K562 (cell line): Measurements from ENCODE around the gene TMEM184B. TPM values are rescaled to one million over a fixed set of nuclear protein-coding genes. Genes with fewer than 3 reads are reported as not detected.

ENCODE experiments used
- ATAC-seq: fragments of 200-7000 bp; cut with Tn5 transposase; 3 replicates; pipeline ENCODE4 v1.9.1; 2020; ENCODE audit warnings: moderate library complexity
- BruUV-seq: library from RNA; stranded (reverse); fragments of 400-500 nt; replicated peaks from 2 replicates; lab custom pipeline; 2021; lab: Mats Ljungman, UMichigan
- CTCF ChIA-PET: fragments of 300-600 bp; formaldehyde crosslinking; extraction: SDS; loops from one replicate; lab custom pipeline; 2021; ENCODE audit warnings: low intra/inter-chr PET ratio; lab: Yijun Ruan, JAX
- POLR2A ChIA-PET: fragments of 300-600, 350-650 bp; sonication (Branson Sonifier 250); formaldehyde crosslinking; extraction: SDS; loops from one replicate; lab custom pipeline; 2021; ENCODE audit warnings: antibody characterized with exemption, inconsistent platforms; lab: Yijun Ruan, JAX
- DNase-seq, 4 experiments: peaks; one replicate each; pipeline versions ENCODE4 v3.0.0 to v3.0.0-alpha.2; 2011 to 2018; ENCODE audit warnings: low spot score in 3 of 4, mixed read lengths in 3 of 4; ENCODE audit errors: extremely low read depth in 1 of 4
- FAIRE-seq: peaks from 2 replicates; lab custom pipeline; 2011; peaks lifted over from hg19 to GRCh38; lab: Jason Lieb, UNC
- H2AFZ ChIP-seq: 2 replicates; pipeline ENCODE4 v1.6.0; 2011; ENCODE audit warnings: low read depth, low read length, control low read depth, inconsistent platforms
- H3K27ac ChIP-seq: fragments of 200-600 bp; 3 replicates; pipeline ENCODE4 v1.8.0; 2011; ENCODE audit warnings: low read depth, mild to moderate bottlenecking, control low read depth, inconsistent platforms, low read length, moderate library complexity, mixed read lengths; ENCODE audit errors: extremely low read depth
- H3K27me3 ChIP-seq, 2 experiments: fragments of 300-600 bp in 1 of 2; 2 replicates in 1 of 2; 3 replicates in 1 of 2; pipeline versions ENCODE4 v1.6.0 to v1.8.0; 2011; ENCODE audit warnings: inconsistent platforms in 2 of 2, low read length in 2 of 2, mild to moderate bottlenecking in 1 of 2, mixed read lengths in 1 of 2, moderate library complexity in 1 of 2; ENCODE audit not compliant: control insufficient read depth in 2 of 2, insufficient read depth in 2 of 2
- H3K36me3 ChIP-seq: fragments of 300-600 bp; 3 replicates; pipeline ENCODE4 v1.8.0; 2011; ENCODE audit warnings: mild to moderate bottlenecking, low read length, inconsistent platforms; ENCODE audit not compliant: control insufficient read depth, insufficient read depth
- H3K4me1 ChIP-seq, 2 experiments: fragments of 200-600 bp in 1 of 2; replicated peaks in 1 of 2; 2 replicates in 1 of 2; 3 replicates in 1 of 2; pipeline versions ENCODE4 v1.5.1 to v1.8.0; 2011; ENCODE audit warnings: inconsistent platforms in 2 of 2, low read length in 2 of 2, mild to moderate bottlenecking in 1 of 2, mixed read lengths in 1 of 2, moderate library complexity in 1 of 2; ENCODE audit not compliant: control insufficient read depth in 2 of 2, insufficient read depth in 2 of 2
- H3K4me2 ChIP-seq: 2 replicates; pipeline ENCODE4 v1.6.1; 2011; ENCODE audit warnings: low read length, control low read depth, inconsistent platforms, mixed read lengths; ENCODE audit not compliant: insufficient read depth
- H3K4me3 ChIP-seq: fragments of 200-600 bp; sonication (generic), shearing (Covaris generic); 2 replicates; pipeline ENCODE4 v1.5.1; 2016; ENCODE audit warnings: control low read depth, inconsistent platforms
- H3K79me2 ChIP-seq: fragments of 200-600 bp; 3 replicates; pipeline ENCODE4 v1.8.0; 2011; ENCODE audit warnings: low read length, inconsistent platforms; ENCODE audit not compliant: control insufficient read depth, insufficient read depth
- H3K9ac ChIP-seq, 2 experiments: 2 replicates each; pipeline versions ENCODE4 v1.6.0 to v1.6.1; 2011; ENCODE audit warnings: low read depth in 2 of 2, low read length in 2 of 2, control low read depth in 1 of 2, inconsistent platforms in 1 of 2, mild to moderate bottlenecking in 1 of 2, mixed read lengths in 1 of 2; ENCODE audit not compliant: insufficient read depth in 1 of 2
- H3K9me1 ChIP-seq: one replicate; pipeline ENCODE4 v1.6.0; 2011; ENCODE audit warnings: inconsistent platforms, mild to moderate bottlenecking, low read length, moderate library complexity; ENCODE audit not compliant: control insufficient read depth, insufficient read depth
- H3K9me3 ChIP-seq: replicated peaks from 2 replicates; pipeline ENCODE4 v1.5.1; 2011; ENCODE audit warnings: low read depth, low read length, inconsistent platforms; ENCODE audit not compliant: control insufficient read depth, insufficient read depth
- H4K20me1 ChIP-seq: replicated peaks from 2 replicates; pipeline ENCODE4 v1.6.1; 2011; ENCODE audit warnings: low read length, inconsistent platforms, mixed read lengths; ENCODE audit not compliant: control insufficient read depth, insufficient read depth
- ARHGAP35 ChIP-seq: fragments of 450-650 bp; IDR thresholded peaks from 2 replicates; pipeline ENCODE4 v1.6.1; 2018; ENCODE audit not compliant: partially characterized antibody
- CHD2 ChIP-seq: IDR thresholded peaks from 2 replicates; pipeline ENCODE4 v1.6.1; 2011; ENCODE audit warnings: low read depth, low read length
- CTBP1 ChIP-seq: fragments of 450-650 bp; IDR thresholded peaks from 2 replicates; pipeline ENCODE4 v1.6.1; 2016; ENCODE audit warnings: borderline replicate concordance
- CTCFL ChIP-seq: IDR thresholded peaks from 2 replicates; pipeline ENCODE4 v1.6.1; 2011; ENCODE audit warnings: borderline replicate concordance, low read depth, mild to moderate bottlenecking, moderate library complexity, low read length; ENCODE audit not compliant: insufficient read depth, poor library complexity, severe bottlenecking
- ETS2 ChIP-seq: IDR thresholded peaks from 2 replicates; pipeline ENCODE4 v1.6.1; 2016; ENCODE audit warnings: borderline replicate concordance, missing genetic modification characterization, mild to moderate bottlenecking, moderate library complexity, missing compliant biosample characterization; ENCODE audit not compliant: poor library complexity, severe bottlenecking
- FOSL1 ChIP-seq: fragments of 200-800 bp; sonication (Bioruptor generic); conservative IDR thresholded peaks from 2 replicates; pipeline ENCODE4 v1.6.1; 2016; ENCODE audit warnings: missing genetic modification characterization, missing compliant biosample characterization
- GTF2E2 ChIP-seq: fragments of 200-800 bp; sonication (Bioruptor generic); IDR thresholded peaks from 2 replicates; pipeline ENCODE4 v1.6.1; 2016; ENCODE audit warnings: missing genetic modification characterization, missing compliant biosample characterization
- JUND ChIP-seq, 2 experiments: IDR thresholded peaks; 2 replicates in 1 of 2; 3 replicates in 1 of 2; pipeline ENCODE4 v1.6.1; 2011; ENCODE audit warnings: borderline replicate concordance in 2 of 2, low read depth in 2 of 2, low read length in 2 of 2, improper control_type of control experiment in 1 of 2, missing biosample characterization in 1 of 2, missing genetic modification characterization in 1 of 2, missing genetic modification reagents in 1 of 2
- MED1 ChIP-seq: sonication (generic); formaldehyde crosslinking; IDR thresholded peaks from 2 replicates; pipeline ENCODE4 v1.8.1; 2023; ENCODE audit warnings: missing genetic modification reagents, borderline replicate concordance
- NBN ChIP-seq: fragments of 450-650 bp; IDR thresholded peaks from 2 replicates; pipeline ENCODE4 v1.6.1; 2016; ENCODE audit warnings: low read depth, mild to moderate bottlenecking
- WHSC1 ChIP-seq: IDR thresholded peaks from one replicate; pipeline ENCODE4 v1.6.1; 2012; ENCODE audit warnings: low read length, control low read depth, inconsistent platforms
- ZFP36 ChIP-seq: fragments of 150-350 bp; IDR thresholded peaks from 2 replicates; pipeline ENCODE4 v1.6.1; 2018; ENCODE audit warnings: low read length, low read depth; ENCODE audit not compliant: partially characterized antibody
- ZNF212 ChIP-seq: fragments of 450-650 bp; formaldehyde crosslinking; IDR thresholded peaks from 2 replicates; pipeline ENCODE4 v1.4.0; 2020; ENCODE audit warnings: mild to moderate bottlenecking
- ZNF444 ChIP-seq: fragments of 250-450 bp; sonication (Bioruptor Pico); IDR thresholded peaks from 2 replicates; pipeline ENCODE4 v1.4.0; 2020; ENCODE audit warnings: mild to moderate bottlenecking, moderate library complexity
- ZNF740 ChIP-seq, 3 experiments: fragments of 200-800 bp in 1 of 3; sonication (Bioruptor generic) in 1 of 3; sonication (generic) in 1 of 3; formaldehyde crosslinking in 1 of 3; IDR thresholded peaks; 2 replicates each; pipeline versions ENCODE4 v1.6.1 to v1.8.0; 2016 to 2022; ENCODE audit warnings: mild to moderate bottlenecking in 2 of 3, missing compliant biosample characterization in 2 of 3, missing genetic modification characterization in 2 of 3, missing genetic modification reagents in 1 of 3
- WGBS: fragments of 100-300 bp; shearing (Covaris generic); methylation state at CpG from one replicate; pipeline ENCODE4 v1.1.6; 2016; ENCODE audit warnings: low coverage, mixed read lengths; ENCODE audit not compliant: insufficient coverage; ENCODE audit errors: missing lambda C conversion rate; 5-methylcytosine and 5-hydroxymethylcytosine counted together
- in situ Hi-C: fragments of 300-500 bp; cut with MboI; formaldehyde crosslinking; loops from 4 replicates; pipeline ENCODE4 v1.15.0; 2018; ENCODE audit warnings: inconsistent platforms, mixed read lengths
- intact Hi-C: fragments of 100-400 bp; cut with micrococcal nuclease; formaldehyde crosslinking; loops from 2 replicates; pipeline ENCODE4 v1.14.2; 2022
- polyA plus RNA-seq, 8 experiments: library from polyadenylated mRNA; depleted of rRNA in 4 of 8; stranded (reverse) in 5 of 8; unstranded in 3 of 8; fragments of >200 nt; fragmentation: Nextera tagmentation in 2 of 8; fragmentation: Illumina TruSeq in 1 of 8; extraction: Ambion mirVana in 2 of 8; extraction: Trizol in 1 of 8; gene quantifications; 2 replicates each; pipeline versions ENCODE4 v1.2.1 to v1.2.3, GENCODE V29; 2011 to 2014; ENCODE audit warnings: inconsistent platforms in 1 of 8, missing spikeins in 1 of 8
- total RNA-seq, 7 experiments: library from RNA; depleted of rRNA in 6 of 7; stranded (reverse); fragments of >200 nt in 6 of 7; fragmentation: Illumina TruSeq in 2 of 7; extraction: Trizol in 2 of 7; gene quantifications; 2 replicates each; pipeline versions ENCODE4 v1.2.1 to v1.2.3, GENCODE V29; 2011 to 2021; ENCODE audit warnings: low replicate concordance in 1 of 7
- TF ChIP-seq, protein P1 (sequence below): sonication (generic); formaldehyde crosslinking; IDR thresholded peaks from 2 replicates; pipeline ENCODE4 v1.8.0; 2022; ENCODE audit warnings: mild to moderate bottlenecking, missing genetic modification reagents

TMEM184B gene
- total and polyA plus RNA-seq, 9 of the 15 experiments (the other 6 are each of a cell fraction or from before 2014, with no cell fraction given), result 0.31 to 25.1 (median 6.2) TPM

GRCh38 chr22:38247713-38248112 lies 25.1 kb downstream of the TMEM184B start (continued):
- TF ChIP-seq GTF2E2 (tag), result no peak
- TF ChIP-seq ARHGAP35, result no peak
- TF ChIP-seq MED1 (CRISPR knock-in tag), result no peak
- TF ChIP-seq ZNF740 (CRISPR knock-in tag; IDR thresholded peaks at IDR 0.05), result no peak
- no peak for TF ChIP-seq ZNF740 (tag; IDR thresholded peaks at IDR 0.05)
- no peak for TF ChIP-seq NBN
- no peak for TF ChIP-seq FOSL1 (tag)
- TF ChIP-seq JUND (IDR thresholded peaks at IDR 0.05; ENCODE audit: borderline replicate concordance, low read depth, low read length), result no peak
- TF ChIP-seq JUND (tag; IDR thresholded peaks at IDR 0.05; ENCODE audit: borderline replicate concordance, low read depth, low read length), result no peak

GRCh38 chr22:38246692-38247091 lies 26.1 kb downstream of the TMEM184B start:
- Histone ChIP-seq H4K20me1 (0 out of 2 replicates have a peak, but pooled peaks cover 7% of the 10 kb centered on the region), H3K9me1 (no peaks in the 10 kb centered on the region), H3K36me3 (peaks cover 21% of the 10 kb centered on the region; the same call in 1 of the 3 replicates), H2AFZ (no peak overlapping the region), H3K4me1 (peaks cover 0 to 4% of the 10 kb centered on the region in 2 experiments; a peak in 2 of 5 replicates), H3K27ac (no peak overlapping the region), H3K4me3 (no peak overlapping the region), H3K9ac (no peak overlapping the region), H3K79me2 (no peaks in the 10 kb centered on the region; the same call in 2 of the 3 replicates), H3K27me3 (no peaks in the 10 kb centered on the region), H3K9me3 (no peaks in the 10 kb centered on the region), H3K4me2 (no peak overlapping the region)
- ChIA-PET POLR2A (interaction anchor here (0.8 kb wide), 1 partner anchor 10 kb away, joined by 4 read pairs; no protein-coding TSS in a partner anchor), CTCF (no interaction called here)
- DNase-seq (no peak), ATAC-seq (no peak), FAIRE-seq (no peak)
- TF ChIP-seq WHSC1, result no peak
- TF ChIP-seq ETS2 (tag), result no peak
- no peak for TF ChIP-seq ZFP36
- no peak for TF ChIP-seq CTCFL
- TF ChIP-seq CTBP1, result no peak
- TF ChIP-seq ZNF212 (CRISPR knock-in tag), result no peak
- TF ChIP-seq CHD2, result no peak
- TF ChIP-seq, protein P1, sequence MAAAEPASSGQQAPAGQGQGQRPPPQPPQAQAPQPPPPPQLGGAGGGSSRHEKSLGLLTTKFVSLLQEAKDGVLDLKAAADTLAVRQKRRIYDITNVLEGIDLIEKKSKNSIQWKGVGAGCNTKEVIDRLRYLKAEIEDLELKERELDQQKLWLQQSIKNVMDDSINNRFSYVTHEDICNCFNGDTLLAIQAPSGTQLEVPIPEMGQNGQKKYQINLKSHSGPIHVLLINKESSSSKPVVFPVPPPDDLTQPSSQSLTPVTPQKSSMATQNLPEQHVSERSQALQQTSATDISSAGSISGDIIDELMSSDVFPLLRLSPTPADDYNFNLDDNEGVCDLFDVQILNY, result no peak
- TF ChIP-seq ZNF444 (CRISPR knock-in tag), result no peak
- intact Hi-C loops, result no loop called here
- in situ Hi-C loops, result no loop called here
- no TSS peak for BruUV-seq
- 54% methylated on average over 4 of the region's 5 CpGs for WGBS
